Progenitor cell of endocrine pancreas (in vitro differentiated cells): Measurements from ENCODE around the gene DPH2. TPM values are rescaled to one million over a fixed set of nuclear protein-coding genes. Genes with fewer than 3 reads are reported as not detected.

Experiments
- DNase-seq: peaks from one replicate; pipeline ENCODE4 v3.0.0; 2021; ENCODE audit warnings: low spot score; ENCODE audit not compliant: unreplicated experiment
- H3K27ac Mint-ChIP-seq: 2 replicates; pipeline ENCODE4 v1.8.0; 2021; ENCODE audit warnings: mild to moderate bottlenecking, moderate library complexity, mixed read lengths
- H3K27me3 Mint-ChIP-seq: 2 replicates; pipeline ENCODE4 v1.8.0; 2021; ENCODE audit warnings: mixed read lengths
- H3K36me3 Mint-ChIP-seq: 2 replicates; pipeline ENCODE4 v1.8.0; 2022; ENCODE audit warnings: mixed read lengths; ENCODE audit not compliant: insufficient read depth
- H3K4me1 Mint-ChIP-seq: 2 replicates; pipeline ENCODE4 v1.8.0; 2021; ENCODE audit warnings: low read depth, mixed read lengths
- H3K4me3 Mint-ChIP-seq: 2 replicates; pipeline ENCODE4 v1.8.0; 2021; ENCODE audit warnings: low read depth, mild to moderate bottlenecking, moderate library complexity, mixed read lengths
- H3K9me3 Mint-ChIP-seq: 2 replicates; pipeline ENCODE4 v1.8.0; 2021; ENCODE audit warnings: low read depth, mixed read lengths
- CTCF ChIP-seq: fragments of 200-600 bp; sonication (generic); IDR thresholded peaks from one replicate; pipeline ENCODE4 v1.5.0; 2021; ENCODE audit warnings: antibody characterized with exemption, mild to moderate bottlenecking; ENCODE audit not compliant: unreplicated experiment
- total RNA-seq: library from RNA; stranded (reverse); gene quantifications from 2 replicates; pipeline ENCODE4 v1.2.1, GENCODE V29; 2021

Gene DPH2
- total RNA-seq, 1 donor from 2014 or later = 25.4 TPM

DNA sequence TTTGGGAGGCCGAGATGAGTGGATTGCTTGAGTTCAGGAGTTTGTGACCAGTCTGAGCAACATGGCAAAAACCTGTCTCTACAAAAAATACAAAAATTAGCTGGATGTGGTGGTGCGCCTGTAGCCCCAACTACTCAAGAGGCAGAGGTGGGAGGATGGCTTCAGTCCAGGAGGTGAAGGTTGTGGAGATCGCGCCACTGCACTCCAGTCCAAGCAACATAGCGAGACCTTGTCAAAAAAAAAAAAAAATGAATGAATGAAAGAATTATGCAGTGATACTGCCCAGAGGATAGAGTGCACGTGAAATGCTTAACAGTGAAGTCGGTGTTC, 429 bp upstream of the DPH2 start:
- no peaks in the 10 kb centered on the region for H3K9me3 Mint-ChIP-seq
- H3K4me1 Mint-ChIP-seq = peaks cover 18% of the 10 kb centered on the region
- peak overlapping the region; percentile 95 for H3K4me3 Mint-ChIP-seq
- no peak for DNase-seq
- H3K36me3 Mint-ChIP-seq = peaks cover 3% of the 10 kb centered on the region
- TF ChIP-seq CTCF = no peak
- peak overlapping the region; percentile 21 for H3K27ac Mint-ChIP-seq
- H3K27me3 Mint-ChIP-seq = no peaks in the 10 kb centered on the region

GRCh38 chr1:43970502-43970901, 692 bp downstream of the DPH2 start:
- Mint-ChIP-seq H3K4me1 (peaks cover 20% of the 10 kb centered on the region), H3K27me3 (no peaks in the 10 kb centered on the region), H3K36me3 (peaks cover 3% of the 10 kb centered on the region), H3K9me3 (no peaks in the 10 kb centered on the region), H3K4me3 (peak overlapping the region; percentile 95), H3K27ac (peak overlapping the region; percentile 79)
- no peak for TF ChIP-seq CTCF
- no peak for DNase-seq

- H3K4me3 Mint-ChIP-seq = peak overlapping the region; percentile 95
- H3K36me3 Mint-ChIP-seq = peaks cover 3% of the 10 kb centered on the region
- no peak overlapping the region for H3K27ac Mint-ChIP-seq
- TF ChIP-seq CTCF = no peak
- DNase-seq = no peak
- peaks cover 23% of the 10 kb centered on the region for H3K4me1 Mint-ChIP-seq
- H3K9me3 Mint-ChIP-seq = no peaks in the 10 kb centered on the region
- no peaks in the 10 kb centered on the region for H3K27me3 Mint-ChIP-seq
Measured at GRCh38 chr1:43970911-43971310, 1.1 kb downstream of the DPH2 start.

- peaks cover 24% of the 10 kb centered on the region for H3K4me1 Mint-ChIP-seq
- H3K27me3 Mint-ChIP-seq = no peaks in the 10 kb centered on the region
- peak overlapping the region; percentile 95 for H3K4me3 Mint-ChIP-seq
- H3K27ac Mint-ChIP-seq = no peak overlapping the region
- H3K36me3 Mint-ChIP-seq = peaks cover 4% of the 10 kb centered on the region
- H3K9me3 Mint-ChIP-seq = no peaks in the 10 kb centered on the region
- DNase-seq = no peak
- TF ChIP-seq CTCF = no peak
Measured at GRCh38 chr1:43971336-43971980, 1.6 kb downstream of the DPH2 start.

DNA sequence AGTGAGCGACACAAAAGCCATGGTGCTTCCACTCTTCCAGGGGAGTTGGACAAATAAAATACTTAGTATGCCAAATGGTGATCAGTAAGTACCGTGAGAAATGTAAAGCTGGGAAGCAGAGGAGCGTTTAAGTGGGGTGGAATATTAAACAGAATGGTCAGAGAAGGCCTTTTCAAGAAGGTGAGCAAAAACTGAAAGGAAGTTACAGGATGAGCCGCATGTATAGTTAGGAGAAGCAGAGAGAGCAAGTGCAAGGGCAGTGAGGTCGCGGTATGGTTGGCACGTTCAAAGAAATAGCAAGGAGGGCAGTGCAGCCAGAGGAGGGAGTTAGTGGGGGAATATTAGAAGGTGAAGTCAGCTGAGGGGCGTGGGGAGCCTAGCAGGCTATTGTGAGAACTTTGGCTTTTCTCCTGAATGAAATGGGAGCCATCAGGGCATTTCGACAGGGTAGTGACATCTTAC, 4.2 kb downstream of the DPH2 start:
- Mint-ChIP-seq H3K27me3 (no peaks in the 10 kb centered on the region), H3K27ac (peak overlapping the region; percentile 93), H3K4me3 (peak overlapping the region; percentile 90), H3K4me1 (peaks cover 39% of the 10 kb centered on the region), H3K36me3 (peaks cover 8% of the 10 kb centered on the region), H3K9me3 (no peaks in the 10 kb centered on the region)
- no peak for TF ChIP-seq CTCF
- DNase-seq = no peak
